ENCODE results near the gene ITK.

DNA sequence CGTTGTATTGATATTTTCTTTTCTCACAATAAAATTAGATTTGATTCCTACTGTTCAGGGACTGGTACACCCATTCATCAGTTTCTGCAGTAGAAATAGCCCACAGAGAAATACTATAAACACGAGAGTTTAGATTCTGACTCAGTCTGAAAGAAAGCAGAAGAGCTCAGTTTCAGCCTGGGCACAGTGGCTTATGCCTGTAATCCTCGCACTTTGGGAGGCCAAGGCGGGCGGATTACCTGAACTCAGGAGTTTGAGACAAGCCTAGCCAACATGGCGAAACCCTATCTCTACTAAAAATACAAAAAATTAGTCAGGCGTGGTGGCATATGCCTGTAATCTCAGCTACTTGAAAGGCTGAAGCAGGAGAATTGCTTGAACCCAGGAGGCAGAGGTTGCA lies 8.6 kb downstream of the ITK start:
- TF ChIP-seq, protein P1, sequence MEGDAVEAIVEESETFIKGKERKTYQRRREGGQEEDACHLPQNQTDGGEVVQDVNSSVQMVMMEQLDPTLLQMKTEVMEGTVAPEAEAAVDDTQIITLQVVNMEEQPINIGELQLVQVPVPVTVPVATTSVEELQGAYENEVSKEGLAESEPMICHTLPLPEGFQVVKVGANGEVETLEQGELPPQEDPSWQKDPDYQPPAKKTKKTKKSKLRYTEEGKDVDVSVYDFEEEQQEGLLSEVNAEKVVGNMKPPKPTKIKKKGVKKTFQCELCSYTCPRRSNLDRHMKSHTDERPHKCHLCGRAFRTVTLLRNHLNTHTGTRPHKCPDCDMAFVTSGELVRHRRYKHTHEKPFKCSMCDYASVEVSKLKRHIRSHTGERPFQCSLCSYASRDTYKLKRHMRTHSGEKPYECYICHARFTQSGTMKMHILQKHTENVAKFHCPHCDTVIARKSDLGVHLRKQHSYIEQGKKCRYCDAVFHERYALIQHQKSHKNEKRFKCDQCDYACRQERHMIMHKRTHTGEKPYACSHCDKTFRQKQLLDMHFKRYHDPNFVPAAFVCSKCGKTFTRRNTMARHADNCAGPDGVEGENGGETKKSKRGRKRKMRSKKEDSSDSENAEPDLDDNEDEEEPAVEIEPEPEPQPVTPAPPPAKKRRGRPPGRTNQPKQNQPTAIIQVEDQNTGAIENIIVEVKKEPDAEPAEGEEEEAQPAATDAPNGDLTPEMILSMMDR (conservative IDR thresholded peaks at IDR 0.05; ENCODE audit: low read length), result no peak
- no peak for TF ChIP-seq EZH2phosphoT487 (IDR thresholded peaks at IDR 0.05; ENCODE audit: borderline replicate concordance)

Measured in Loucy (cell line).